IPS-18c (cell line): Measurements from ENCODE around the gene DPH6.
"Not testable (repeated sequence)": the region's sequence is repeated elsewhere in the genome, so short reads cannot be mapped to it uniquely, and the experiment has no call there.

Experiments used
- H3K4me3 ChIP-seq: 2 replicates; pipeline ENCODE4 v1.7.0; 2013; ENCODE audit warnings: low read depth, mild to moderate bottlenecking, low read length, moderate library complexity; ENCODE audit not compliant: insufficient read depth
- H3K9me3 ChIP-seq: one replicate; pipeline ENCODE4 v1.6.1; 2013; ENCODE audit warnings: mild to moderate bottlenecking, low read length, moderate library complexity; ENCODE audit not compliant: control insufficient read depth, insufficient read depth

Gene DPH6

GRCh38 chr15:35427091-35427490, 118.9 kb downstream of the DPH6 start:
- Histone ChIP-seq H3K9me3 (no peaks in the 10 kb centered on the region), H3K4me3 (no peak overlapping the region)

DNA sequence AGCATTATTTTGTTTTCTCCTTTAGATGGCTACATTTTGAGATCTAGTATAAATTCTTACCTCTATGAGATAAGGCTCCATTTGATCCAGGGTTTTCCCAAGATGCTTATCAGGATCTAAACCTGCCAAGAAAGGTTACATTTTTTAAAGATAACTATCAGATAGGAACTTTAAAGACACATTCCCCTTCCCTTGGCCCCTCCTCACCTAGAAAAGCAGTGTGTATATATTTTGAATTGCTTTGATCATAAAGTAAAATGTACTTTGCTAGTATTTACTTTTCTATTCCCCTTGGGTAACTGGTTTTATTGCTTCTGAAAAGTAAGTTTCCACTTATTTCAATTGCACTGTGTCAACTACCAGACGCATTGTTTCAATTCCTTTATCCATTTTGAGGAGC, 135.2 kb downstream of the DPH6 start:
- Histone ChIP-seq H3K9me3 (no peaks in the 10 kb centered on the region), H3K4me3 (no peak overlapping the region)

DNA sequence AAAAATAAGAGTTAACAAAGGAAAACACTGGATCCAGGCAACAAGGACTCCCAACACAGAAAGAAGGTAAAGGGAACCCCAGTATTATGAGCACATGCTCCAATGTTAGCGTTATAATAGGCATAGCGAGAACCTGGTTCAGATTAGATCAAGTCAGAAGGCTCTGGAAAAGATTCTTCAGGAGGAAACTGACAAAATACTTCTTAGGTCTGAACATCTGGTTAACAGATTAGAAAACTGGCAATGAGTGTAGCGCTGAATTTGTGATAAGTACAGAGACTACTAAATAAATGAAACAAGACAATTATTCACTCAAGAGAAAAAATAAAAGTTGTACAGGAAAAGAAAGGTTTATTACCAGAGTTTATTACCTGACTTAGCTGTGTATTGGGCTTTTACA, 146.1 kb downstream of the DPH6 start:
- no peaks in the 10 kb centered on the region for H3K9me3 ChIP-seq
- H3K4me3 ChIP-seq = no peak overlapping the region

DNA sequence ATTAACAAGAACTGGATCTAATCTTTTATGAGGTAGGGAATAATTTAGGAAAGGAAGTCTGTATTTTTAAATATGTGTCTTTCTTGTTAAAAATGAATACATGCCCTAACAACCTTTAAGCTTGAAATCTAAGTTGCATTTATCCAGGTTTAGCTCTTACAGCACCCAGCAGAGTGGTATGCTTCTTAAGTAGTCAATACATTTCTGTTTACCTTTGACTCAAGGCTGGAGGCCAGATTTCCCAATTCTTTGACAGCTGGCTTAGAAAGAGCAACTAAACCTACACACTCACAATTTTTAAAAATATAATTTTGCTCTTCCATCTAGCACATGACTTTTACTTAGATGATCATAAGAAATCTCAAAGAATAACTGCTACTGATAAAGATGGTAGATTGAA, 148.9 kb downstream of the DPH6 start:
- Histone ChIP-seq H3K4me3 (no peak overlapping the region), H3K9me3 (peaks cover 4% of the 10 kb centered on the region)

DNA sequence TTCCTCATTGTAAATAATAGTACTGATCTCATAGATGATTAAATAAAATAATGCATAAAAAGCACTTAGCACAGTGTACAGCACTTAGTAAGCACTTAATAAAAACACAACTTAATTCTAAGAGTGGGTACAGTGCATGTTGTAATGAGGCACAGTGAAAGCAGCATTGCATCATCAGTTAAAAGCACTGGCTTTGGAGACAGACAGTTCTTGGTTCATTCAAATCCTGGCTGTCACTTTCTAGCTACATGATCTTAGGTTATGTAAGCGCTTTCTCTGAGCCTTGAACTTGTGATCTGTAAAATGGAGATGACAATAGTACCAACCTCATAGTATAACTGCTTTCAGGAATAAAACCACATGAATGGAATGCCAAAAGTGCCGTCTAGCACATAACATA, 151.5 kb downstream of the DPH6 start:
- H3K9me3 ChIP-seq = peaks cover 10% of the 10 kb centered on the region
- no peak overlapping the region for H3K4me3 ChIP-seq

GRCh38 chr15:35393398-35393797, 152.6 kb downstream of the DPH6 start:
- Histone ChIP-seq H3K4me3 (no peak overlapping the region), H3K9me3 (peaks cover 10% of the 10 kb centered on the region)

GRCh38 chr15:35391408-35391984, 154.5 kb downstream of the DPH6 start:
- H3K9me3 ChIP-seq, H3K4me3 ChIP-seq: not testable (repeated sequence)

GRCh38 chr15:35383506-35383905, 162.5 kb downstream of the DPH6 start:
- no peaks in the 10 kb centered on the region for H3K9me3 ChIP-seq
- H3K4me3 ChIP-seq = no peak overlapping the region

- H3K4me3 ChIP-seq = no peak overlapping the region
Measured at GRCh38 chr15:35381328-35381727, 164.6 kb downstream of the DPH6 start.

DNA sequence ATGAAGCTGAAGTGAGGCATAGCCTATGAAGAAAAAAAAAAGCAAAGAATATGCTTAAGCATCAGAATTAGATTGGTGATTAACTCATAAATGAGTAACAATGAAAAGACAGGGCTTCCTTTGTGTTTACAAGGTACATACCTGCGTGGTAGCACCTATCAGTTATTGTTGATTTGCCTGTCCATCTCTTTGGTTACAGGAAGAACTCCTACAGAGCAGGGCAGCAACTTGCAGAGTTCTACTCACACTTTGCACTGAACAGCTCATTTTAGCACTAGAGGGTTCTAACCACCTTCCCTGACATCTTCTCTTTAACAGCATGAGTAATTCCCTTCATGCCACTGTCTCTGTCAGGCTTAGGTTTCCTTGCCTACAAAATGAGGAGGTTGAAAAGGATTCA, 166.0 kb downstream of the DPH6 start:
- no peaks in the 10 kb centered on the region for H3K9me3 ChIP-seq
- no peak overlapping the region for H3K4me3 ChIP-seq

More at GRCh38 chr15:35381328-35381727, 164.6 kb downstream of the DPH6 start:
- no peaks in the 10 kb centered on the region for H3K9me3 ChIP-seq

DNA sequence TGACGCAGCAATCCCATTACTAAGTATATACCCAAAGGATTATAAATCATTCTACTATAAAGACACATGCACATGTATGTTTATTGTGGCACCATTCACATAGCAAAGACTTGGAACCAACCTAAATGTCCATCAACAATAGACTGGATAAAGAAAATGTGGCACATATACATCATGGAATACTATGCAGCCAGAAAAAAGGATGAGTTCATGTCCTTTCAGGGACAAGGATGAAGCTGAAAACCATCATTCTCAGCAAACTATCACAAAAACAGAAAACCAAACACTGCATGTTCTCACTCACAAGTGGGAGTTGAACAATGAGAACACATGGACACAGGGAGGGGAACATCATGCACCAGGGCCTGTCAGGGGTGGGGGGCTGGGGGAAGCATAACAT, 167.5 kb downstream of the DPH6 start:
- not testable (repeated sequence) for H3K9me3 ChIP-seq, H3K4me3 ChIP-seq

- Histone ChIP-seq H3K9me3 (no peaks in the 10 kb centered on the region), H3K4me3 (no peak overlapping the region)
Measured at GRCh38 chr15:35376707-35377106, 169.3 kb downstream of the DPH6 start.

DNA sequence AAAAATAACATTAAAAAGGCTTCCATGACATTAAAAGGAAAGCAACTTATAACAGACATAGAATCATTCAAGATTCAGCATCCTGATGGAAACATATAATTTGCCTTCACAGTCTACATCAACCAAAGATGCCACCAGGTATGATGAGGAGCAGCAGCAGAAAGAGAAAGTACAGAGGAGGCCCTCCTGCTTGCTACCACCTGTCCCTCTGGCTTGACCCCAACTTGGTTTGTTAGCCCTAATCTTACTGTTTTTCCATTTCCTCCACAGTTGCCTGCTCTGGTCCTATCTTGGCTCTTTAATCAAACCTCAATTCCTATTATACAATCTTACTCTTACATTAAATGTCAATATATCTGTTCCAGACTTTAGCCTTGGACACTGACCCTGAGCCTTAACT, 171.3 kb downstream of the DPH6 start:
- H3K4me3 ChIP-seq = no peak overlapping the region
- H3K9me3 ChIP-seq = no peaks in the 10 kb centered on the region

GRCh38 chr15:35362195-35362829, 183.7 kb downstream of the DPH6 start:
- no peak overlapping the region for H3K4me3 ChIP-seq
- peaks cover 5% of the 10 kb centered on the region for H3K9me3 ChIP-seq

- no peak overlapping the region for H3K4me3 ChIP-seq
Measured at GRCh38 chr15:35358824-35359223, 187.1 kb downstream of the DPH6 start.

GRCh38 chr15:35351059-35351458, 194.9 kb downstream of the DPH6 start:
- Histone ChIP-seq H3K9me3 (peaks cover under 1% of the 10 kb centered on the region), H3K4me3 (no peak overlapping the region)

More at GRCh38 chr15:35358824-35359223, 187.1 kb downstream of the DPH6 start:
- peaks cover 13% of the 10 kb centered on the region for H3K9me3 ChIP-seq

- Histone ChIP-seq H3K4me3 (no peak overlapping the region), H3K9me3 (no peaks in the 10 kb centered on the region)
Measured at GRCh38 chr15:35349916-35350315, 196.0 kb downstream of the DPH6 start.

- Histone ChIP-seq H3K4me3 (no peak overlapping the region), H3K9me3 (no peaks in the 10 kb centered on the region)
Measured at GRCh38 chr15:35330916-35331315, 215.0 kb downstream of the DPH6 start.
